VCaP (cell line): Measurements from ENCODE around the gene CYP4V2.

Source experiments
- H3K27ac ChIP-seq: fragments of 450-650 bp; 2 replicates; pipeline ENCODE4 v1.5.1; 2017
- TF ChIP-seq, protein P1 (sequence below): fragments of 450-650 bp; conservative IDR thresholded peaks from 2 replicates; pipeline ENCODE4 v1.5.1; 2017; ENCODE audit warnings: mild to moderate bottlenecking, moderate library complexity

The CYP4V2 gene

DNA sequence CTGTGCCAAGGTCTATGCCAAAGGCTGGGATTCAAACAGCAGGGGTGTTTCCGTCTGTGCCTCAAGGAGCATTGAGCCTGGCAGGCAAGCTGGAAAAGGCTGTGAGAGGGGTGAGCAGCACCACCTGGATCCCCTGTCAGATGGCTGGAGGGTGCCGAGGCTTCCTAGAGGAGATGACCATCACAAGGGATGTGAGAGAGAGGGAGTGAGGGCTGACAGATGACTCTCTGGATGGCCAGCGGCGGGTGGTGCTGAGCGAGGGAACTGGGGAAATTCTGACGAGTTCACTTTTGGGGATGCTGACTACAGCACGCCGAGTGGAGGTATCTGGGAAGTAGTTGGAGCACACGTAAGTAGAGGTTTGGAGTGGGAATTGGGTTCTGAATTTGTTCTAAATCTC lies 22.6 kb upstream of the CYP4V2 start:
- no peak overlapping the region for H3K27ac ChIP-seq
- TF ChIP-seq, protein P1, sequence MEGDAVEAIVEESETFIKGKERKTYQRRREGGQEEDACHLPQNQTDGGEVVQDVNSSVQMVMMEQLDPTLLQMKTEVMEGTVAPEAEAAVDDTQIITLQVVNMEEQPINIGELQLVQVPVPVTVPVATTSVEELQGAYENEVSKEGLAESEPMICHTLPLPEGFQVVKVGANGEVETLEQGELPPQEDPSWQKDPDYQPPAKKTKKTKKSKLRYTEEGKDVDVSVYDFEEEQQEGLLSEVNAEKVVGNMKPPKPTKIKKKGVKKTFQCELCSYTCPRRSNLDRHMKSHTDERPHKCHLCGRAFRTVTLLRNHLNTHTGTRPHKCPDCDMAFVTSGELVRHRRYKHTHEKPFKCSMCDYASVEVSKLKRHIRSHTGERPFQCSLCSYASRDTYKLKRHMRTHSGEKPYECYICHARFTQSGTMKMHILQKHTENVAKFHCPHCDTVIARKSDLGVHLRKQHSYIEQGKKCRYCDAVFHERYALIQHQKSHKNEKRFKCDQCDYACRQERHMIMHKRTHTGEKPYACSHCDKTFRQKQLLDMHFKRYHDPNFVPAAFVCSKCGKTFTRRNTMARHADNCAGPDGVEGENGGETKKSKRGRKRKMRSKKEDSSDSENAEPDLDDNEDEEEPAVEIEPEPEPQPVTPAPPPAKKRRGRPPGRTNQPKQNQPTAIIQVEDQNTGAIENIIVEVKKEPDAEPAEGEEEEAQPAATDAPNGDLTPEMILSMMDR, result no peak

DNA sequence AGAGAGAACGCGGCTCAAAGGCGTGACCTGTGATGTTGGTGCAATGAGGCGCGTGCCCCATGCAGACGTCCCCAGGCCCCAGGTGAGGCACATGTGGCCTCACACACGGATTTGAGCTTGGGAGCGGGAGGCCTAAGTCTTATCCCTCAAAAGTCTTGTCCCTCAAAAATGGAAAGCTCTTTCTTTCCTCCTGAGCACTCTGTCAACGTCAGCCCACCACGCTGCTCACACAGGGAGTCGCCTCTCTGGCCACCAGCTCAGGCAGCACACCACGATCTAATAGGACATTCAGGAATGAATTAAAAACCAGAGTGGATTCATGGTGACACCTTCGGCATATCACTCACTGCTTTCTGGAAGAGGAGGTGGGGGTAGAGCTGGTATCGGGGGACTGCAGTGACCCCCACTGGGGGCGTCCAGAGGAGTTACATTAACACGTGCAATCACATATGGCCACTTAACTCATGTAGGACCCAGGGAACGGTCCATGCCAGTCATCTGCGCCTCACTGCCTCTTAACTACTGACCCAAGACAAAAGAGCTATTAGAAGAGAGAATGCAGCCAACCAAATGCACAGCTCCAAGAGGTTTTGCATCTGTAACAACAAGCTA lies 21.9 kb upstream of the CYP4V2 start:
- no peak overlapping the region for H3K27ac ChIP-seq
- TF ChIP-seq, protein P1, result no peak

- TF ChIP-seq, protein P1, result no peak
- no peak overlapping the region for H3K27ac ChIP-seq
Observed at GRCh38 chr4:186169945-186170802, 21.2 kb upstream of the CYP4V2 start.

GRCh38 chr4:186170966-186171365 lies 20.4 kb upstream of the CYP4V2 start:
- H3K27ac ChIP-seq, result no peak overlapping the region
- TF ChIP-seq, protein P1, result no peak

DNA sequence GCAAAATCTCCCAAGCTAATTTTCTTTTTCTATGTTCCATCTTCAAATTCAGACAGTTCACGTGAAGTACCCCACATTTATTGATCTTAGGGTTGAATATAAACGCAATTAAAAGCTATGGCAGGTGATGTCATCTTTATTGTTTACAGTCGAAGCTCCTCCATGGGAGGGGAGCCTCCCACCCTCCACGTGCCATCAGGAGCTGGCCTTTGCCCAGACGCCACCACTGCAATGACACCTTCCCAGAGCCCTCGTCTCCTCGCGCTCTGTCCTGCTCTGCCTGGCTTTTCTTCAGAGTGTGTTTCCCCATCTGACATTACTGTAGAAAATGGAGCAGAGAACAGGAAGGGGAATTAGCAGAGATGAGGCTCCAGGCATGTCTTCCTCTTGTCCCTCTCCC lies 18.8 kb upstream of the CYP4V2 start:
- H3K27ac ChIP-seq, result no peak overlapping the region
- TF ChIP-seq, protein P1, result no peak

- TF ChIP-seq, protein P1, result no peak
- H3K27ac ChIP-seq, result no peak overlapping the region
Observed at GRCh38 chr4:186188107-186188506, 3.3 kb upstream of the CYP4V2 start.

DNA sequence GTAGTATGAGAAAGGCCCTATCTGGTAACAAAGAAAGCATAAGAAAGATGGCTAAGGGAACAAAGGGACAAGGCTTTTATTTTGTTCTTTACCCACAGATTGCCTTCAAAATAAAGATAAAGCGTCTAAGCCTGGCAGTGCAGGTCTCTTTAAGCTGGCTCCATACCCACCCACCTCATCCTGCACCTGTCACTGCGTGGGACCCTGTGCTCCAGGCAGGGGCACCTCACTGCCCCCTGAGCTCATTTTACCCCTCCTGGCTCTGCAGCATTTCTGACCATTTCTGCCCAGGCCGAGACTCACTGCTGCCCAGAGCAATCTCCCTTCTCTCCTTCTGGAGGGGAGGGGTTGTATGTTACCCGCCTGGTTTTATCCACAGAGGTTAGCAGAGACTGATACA lies 1.7 kb upstream of the CYP4V2 start:
- TF ChIP-seq, protein P1, result no peak
- H3K27ac ChIP-seq, result peak overlapping the region; percentile 90
